ENCODE data around the gene BUB1B. TPM values are rescaled to one million over a fixed set of nuclear protein-coding genes. Genes with fewer than 3 reads are reported as not detected.

BUB1B gene
- total RNA-seq, 2 experiments from 2014 or later: 166 to 192 TPM

DNA sequence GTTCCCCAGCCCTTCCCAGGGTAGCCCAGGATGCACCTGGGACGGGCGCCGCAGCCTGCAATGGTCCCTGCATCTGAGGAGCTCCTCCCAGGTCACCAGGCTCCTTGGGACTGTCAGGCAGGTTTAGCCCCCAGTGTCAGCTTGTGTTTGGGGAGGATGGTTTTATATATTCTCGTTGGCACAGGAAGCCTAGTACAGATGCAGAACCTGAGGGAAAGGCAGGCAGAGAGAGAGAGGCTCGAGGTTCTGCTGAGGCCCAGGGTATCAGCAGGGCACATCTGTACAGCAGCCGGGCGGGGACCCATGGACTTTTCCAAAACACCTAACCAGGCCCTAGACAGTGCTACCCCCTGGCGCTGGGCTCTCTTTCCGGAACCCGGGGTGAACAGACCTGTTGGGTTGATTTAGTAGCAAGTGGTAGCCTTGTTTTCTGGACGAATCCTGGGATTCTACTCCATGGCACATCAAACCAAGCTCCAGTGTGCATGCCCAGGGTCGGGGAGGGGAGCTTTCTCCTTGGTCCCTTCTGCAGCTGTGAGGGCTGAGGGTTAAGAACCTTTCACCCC lies 86.6 kb downstream of the BUB1B start:
- BruUV-seq (replicated peaks): no TSS peak
- POLR2A ChIA-PET: no interaction called here
- Histone ChIP-seq H4K20me1 (ENCODE audit: insufficient read depth, low read length) (no peaks in the 10 kb centered on the region), H2AFZ (ENCODE audit: low read length) (no peak overlapping the region), H3K9me3 (ENCODE audit: low read length) (no peaks in the 10 kb centered on the region), H3K4me3 (ENCODE audit: low read depth, low read length, poor library complexity, severe bottlenecking) (no peak overlapping the region), H3K4me2 (ENCODE audit: low read length) (no peak overlapping the region), H3K9me2 (ENCODE audit: insufficient read depth, low read length) (no peaks in the 10 kb centered on the region), H3K27ac (ENCODE audit: low read depth, low read length, poor library complexity, severe bottlenecking) (no peak overlapping the region), H3K36me3 (ENCODE audit: insufficient read depth, low read length) (no peaks in the 10 kb centered on the region), H3K4me1 (ENCODE audit: insufficient read depth, low read length, poor library complexity, severe bottlenecking) (no peaks in the 10 kb centered on the region), H3K79me2 (ENCODE audit: insufficient read depth, low read depth, low read length) (no peaks in the 10 kb centered on the region)
- no peak for DNase-seq (ENCODE audit: low spot score)
- CTCF ChIA-PET (ENCODE audit: unreplicated experiment): interaction anchor here (0.7 kb wide), 1 partner anchor 27 kb away, joined by 3 read pairs; no protein-coding TSS in a partner anchor
- intact Hi-C loops (cut with micrococcal nuclease; ENCODE audit: unreplicated experiment): no loop called here
- TF ChIP-seq EZH2phosphoT487 (IDR thresholded peaks at IDR 0.05; ENCODE audit: borderline replicate concordance, low read depth, low read length) (no peak), CTCF (conservative IDR thresholded peaks at IDR 0.05; ENCODE audit: low read length) (no peak)

DNA sequence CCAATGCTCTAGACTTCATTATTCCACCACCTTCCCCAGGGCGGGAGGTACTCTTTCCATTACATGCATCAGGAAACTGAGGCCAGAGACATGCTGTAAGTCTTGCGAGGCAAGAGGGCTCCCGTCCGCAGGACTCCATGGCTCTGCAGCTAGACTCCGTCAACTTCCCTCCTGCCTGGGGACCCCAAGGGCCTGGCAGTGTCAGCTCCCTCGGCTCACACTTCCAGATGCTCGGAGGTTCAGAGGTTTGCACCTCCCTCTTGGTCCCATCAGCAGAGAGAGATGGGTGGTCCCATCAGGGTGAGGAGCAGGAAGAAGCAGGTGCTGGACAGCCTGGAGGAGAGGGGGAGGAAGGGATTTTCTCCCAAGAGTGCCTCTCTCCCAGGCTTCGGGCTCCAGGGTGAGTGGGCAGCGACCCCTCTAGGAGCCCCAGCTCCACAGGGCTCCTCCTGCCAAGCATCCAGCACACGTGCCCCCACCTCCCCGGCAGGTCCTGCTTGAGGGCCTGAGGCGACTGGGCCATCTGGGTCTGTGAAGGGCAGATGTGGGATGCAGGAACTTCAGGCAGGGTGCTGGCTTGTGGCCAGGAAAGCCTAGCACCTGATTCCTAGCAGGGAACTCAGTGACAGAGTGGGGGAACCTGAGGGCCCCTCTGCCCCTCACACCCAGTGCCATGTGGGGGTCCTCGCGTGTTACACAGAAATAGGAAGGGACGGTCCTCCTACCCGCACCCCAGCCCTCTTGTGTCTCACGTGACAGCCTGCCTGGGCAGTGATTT lies 87.3 kb downstream of the BUB1B start:
- Histone ChIP-seq H3K9me3 (ENCODE audit: low read length) (no peaks in the 10 kb centered on the region), H3K4me2 (ENCODE audit: low read length) (no peak overlapping the region), H3K9me2 (ENCODE audit: insufficient read depth, low read length) (no peaks in the 10 kb centered on the region), H3K4me1 (ENCODE audit: insufficient read depth, low read length, poor library complexity, severe bottlenecking) (no peaks in the 10 kb centered on the region), H3K79me2 (ENCODE audit: insufficient read depth, low read depth, low read length) (no peaks in the 10 kb centered on the region), H3K36me3 (ENCODE audit: insufficient read depth, low read length) (no peaks in the 10 kb centered on the region), H4K20me1 (ENCODE audit: insufficient read depth, low read length) (no peaks in the 10 kb centered on the region), H2AFZ (ENCODE audit: low read length) (no peak overlapping the region), H3K27ac (ENCODE audit: low read depth, low read length, poor library complexity, severe bottlenecking) (no peak overlapping the region), H3K4me3 (ENCODE audit: low read depth, low read length, poor library complexity, severe bottlenecking) (no peak overlapping the region)
- no peak for DNase-seq (ENCODE audit: low spot score)
- CTCF ChIA-PET (ENCODE audit: unreplicated experiment): no interaction called here
- POLR2A ChIA-PET: no interaction called here
- no peak for TF ChIP-seq EZH2phosphoT487 (IDR thresholded peaks at IDR 0.05; ENCODE audit: borderline replicate concordance, low read depth, low read length)
- TF ChIP-seq CTCF (conservative IDR thresholded peaks at IDR 0.05; ENCODE audit: low read length): no peak
- intact Hi-C loops (cut with micrococcal nuclease; ENCODE audit: unreplicated experiment): no loop called here
- BruUV-seq (replicated peaks): no TSS peak

Measured in OCI-LY7 (cell line).